ENCODE measurements around the gene SUCLG1. TPM values are rescaled to one million over a fixed set of nuclear protein-coding genes. Genes with fewer than 3 reads are reported as not detected.
A peak's percentile ranks its signal among the peaks of the same experiment; 100 is the strongest.
"Not testable (repeated sequence)": the region's sequence is repeated elsewhere in the genome, so short reads cannot be mapped to it uniquely, and the experiment has no call there.

Gene SUCLG1
- polyA plus RNA-seq, 4 donors: 224 to 777 (median 361) TPM

DNA sequence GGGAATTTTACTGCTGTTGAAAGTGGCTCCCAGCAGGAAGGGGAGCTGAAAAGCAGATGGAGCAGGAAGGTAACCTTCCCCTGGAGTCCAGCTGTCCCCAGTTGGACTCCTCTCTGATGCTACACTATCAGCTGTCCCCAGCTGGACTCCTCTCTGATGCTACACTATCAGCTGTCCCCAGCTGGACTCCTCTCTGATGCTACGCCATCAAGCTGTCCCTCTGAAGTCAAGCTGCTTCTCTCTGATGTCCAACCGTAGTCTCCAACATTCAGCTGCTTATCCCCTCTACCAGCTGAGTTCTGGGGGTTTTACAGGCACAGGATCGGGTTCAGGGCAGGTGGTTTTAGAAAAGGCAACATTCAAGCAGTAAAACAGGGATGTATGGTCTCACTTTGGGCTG lies 19.8 kb upstream of the SUCLG1 start:
- 82 to 89% (median 88%) methylated on average over 3 of the region's 3 CpGs for WGBS, 3 donors
- no peak for FAIRE-seq
- Histone ChIP-seq H3K27ac (ENCODE audit: low read depth in 1 of 3, low read length in 2 of 3) (no peak overlapping the region), H3K27me3 (ENCODE audit: control insufficient read depth in 3 of 3, insufficient read depth in 3 of 3, low read length in 3 of 3) (no peaks in the 10 kb centered on the region), H3K4me3 (ENCODE audit: low read depth in 1 of 3, low read length in 3 of 3) (no peak overlapping the region), H3K36me3 (ENCODE audit: control insufficient read depth in 3 of 3, insufficient read depth in 2 of 3, low read depth in 1 of 3, low read length in 3 of 3) (peaks cover 0 to 2% (median 0%) of the 10 kb centered on the region in 3 donors), H3K4me1 (ENCODE audit: control insufficient read depth in 3 of 3, insufficient read depth in 2 of 3, low read depth in 1 of 3, low read length in 2 of 3) (no peaks in the 10 kb centered on the region), H3K9me3 (ENCODE audit: control insufficient read depth in 2 of 2, insufficient read depth in 1 of 2, low read depth in 1 of 2, low read length in 1 of 2) (peaks cover 0 to 36% of the 10 kb centered on the region in 2 donors)
- DNase-seq: no peak

DNA sequence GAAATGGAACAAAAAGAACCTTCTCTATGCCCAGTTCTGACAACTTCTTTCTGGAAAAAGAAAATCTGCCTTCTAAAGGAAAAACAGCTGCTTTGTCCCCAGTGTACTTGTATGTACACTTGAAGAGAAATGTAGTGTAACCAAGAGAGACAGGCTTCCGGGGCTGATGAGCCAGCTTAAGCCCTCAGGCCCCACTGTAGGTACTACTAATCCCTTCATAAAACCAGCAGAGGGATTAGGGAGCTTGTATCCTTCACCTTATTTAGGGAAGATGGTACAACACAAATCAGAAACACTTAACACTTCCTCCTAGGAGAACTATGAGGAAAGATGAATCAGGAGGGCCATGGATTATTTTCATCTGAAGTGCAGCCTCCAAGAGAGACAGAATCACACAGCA lies 18.8 kb upstream of the SUCLG1 start:
- no peak overlapping the region for H3K27ac ChIP-seq (ENCODE audit: low read depth in 1 of 3, low read length in 2 of 3)
- H3K36me3 ChIP-seq (ENCODE audit: control insufficient read depth in 3 of 3, insufficient read depth in 2 of 3, low read depth in 1 of 3, low read length in 3 of 3): peaks cover 0 to 2% (median 0%) of the 10 kb centered on the region in 3 donors
- no peaks in the 10 kb centered on the region for H3K27me3 ChIP-seq (ENCODE audit: control insufficient read depth in 3 of 3, insufficient read depth in 3 of 3, low read length in 3 of 3)
- no peak for DNase-seq
- peaks cover 0 to 36% of the 10 kb centered on the region in 2 donors for H3K9me3 ChIP-seq (ENCODE audit: control insufficient read depth in 2 of 2, insufficient read depth in 1 of 2, low read depth in 1 of 2, low read length in 1 of 2)
- no peaks in the 10 kb centered on the region for H3K4me1 ChIP-seq (ENCODE audit: control insufficient read depth in 3 of 3, insufficient read depth in 2 of 3, low read depth in 1 of 3, low read length in 2 of 3)
- no peak for FAIRE-seq
- WGBS, 3 donors: 88 to 100% (median 90%) methylated on average over 1 of the region's 1 CpG
- no peak overlapping the region for H3K4me3 ChIP-seq (ENCODE audit: low read depth in 1 of 3, low read length in 3 of 3)

GRCh38 chr2:84474176-84474575 lies 15.1 kb upstream of the SUCLG1 start:
- no peaks in the 10 kb centered on the region for H3K4me1 ChIP-seq (ENCODE audit: control insufficient read depth in 3 of 3, insufficient read depth in 2 of 3, low read depth in 1 of 3, low read length in 2 of 3)
- peaks cover 0 to 2% (median 0%) of the 10 kb centered on the region in 3 donors for H3K36me3 ChIP-seq (ENCODE audit: control insufficient read depth in 3 of 3, insufficient read depth in 2 of 3, low read depth in 1 of 3, low read length in 3 of 3)
- H3K4me3 ChIP-seq (ENCODE audit: low read depth in 1 of 3, low read length in 3 of 3): no peak overlapping the region
- DNase-seq (no peak), FAIRE-seq (no peak)
- 81 to 82% (median 82%) methylated on average over 4 of the region's 4 CpGs for WGBS, 3 donors
- H3K27ac ChIP-seq (ENCODE audit: low read depth in 1 of 3, low read length in 2 of 3): no peak overlapping the region
- no peaks in the 10 kb centered on the region for H3K27me3 ChIP-seq (ENCODE audit: control insufficient read depth in 3 of 3, insufficient read depth in 3 of 3, low read length in 3 of 3)
- H3K9me3 ChIP-seq (ENCODE audit: control insufficient read depth in 2 of 2, insufficient read depth in 1 of 2, low read depth in 1 of 2, low read length in 1 of 2): peaks cover 0 to 62% of the 10 kb centered on the region in 2 donors

DNA sequence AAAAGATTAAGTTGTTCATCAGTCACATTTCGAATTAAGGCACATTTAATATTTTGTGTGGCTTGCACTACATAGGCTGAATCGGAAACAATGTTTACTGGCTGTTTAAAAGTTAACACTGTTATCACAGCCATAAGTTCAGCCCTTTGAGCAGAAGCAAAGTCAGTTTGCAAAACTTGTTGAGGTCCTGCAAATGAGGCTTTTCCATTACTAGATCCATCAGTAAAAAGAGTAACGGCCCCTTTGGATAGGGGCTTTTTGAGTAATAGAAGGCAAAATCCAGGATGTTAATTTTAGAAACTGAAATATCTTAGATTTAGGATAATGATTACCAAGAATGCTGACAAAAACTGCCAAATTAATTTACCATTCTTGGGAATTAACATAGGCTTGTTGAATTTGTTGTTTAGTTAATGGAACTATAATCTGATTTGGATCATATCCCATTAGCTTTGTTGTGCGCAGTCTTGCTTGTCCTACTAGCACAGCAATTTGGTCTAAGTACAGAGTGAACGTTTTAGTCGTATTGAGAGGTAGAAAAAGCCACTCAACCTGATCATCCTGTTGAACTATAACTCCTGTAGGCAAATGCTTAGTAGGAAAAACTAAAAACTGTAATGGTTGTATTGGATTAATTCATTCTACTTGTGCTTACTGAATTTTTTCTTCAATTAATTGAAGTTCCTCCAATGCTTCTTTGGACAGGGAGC lies 13.9 kb upstream of the SUCLG1 start:
- no peak overlapping the region for H3K27ac ChIP-seq (ENCODE audit: low read depth in 1 of 3, low read length in 2 of 3)
- no peaks in the 10 kb centered on the region for H3K27me3 ChIP-seq (ENCODE audit: control insufficient read depth in 3 of 3, insufficient read depth in 3 of 3, low read length in 3 of 3)
- 56 to 66% (median 63%) methylated on average over 6 of the region's 6 CpGs for WGBS, 3 donors
- DNase-seq (no peak), FAIRE-seq (no peak)
- no peaks in the 10 kb centered on the region for H3K4me1 ChIP-seq (ENCODE audit: control insufficient read depth in 3 of 3, insufficient read depth in 2 of 3, low read depth in 1 of 3, low read length in 2 of 3)
- H3K36me3 ChIP-seq (ENCODE audit: control insufficient read depth in 3 of 3, insufficient read depth in 2 of 3, low read depth in 1 of 3, low read length in 3 of 3): no peaks in the 10 kb centered on the region
- H3K9me3 ChIP-seq (ENCODE audit: control insufficient read depth in 2 of 2, insufficient read depth in 1 of 2, low read depth in 1 of 2, low read length in 1 of 2): peaks cover 0 to 56% of the 10 kb centered on the region in 2 donors
- H3K4me3 ChIP-seq (ENCODE audit: low read depth in 1 of 3, low read length in 3 of 3): no peak overlapping the region

- 38 to 50% (median 45%) methylated on average over 2 of the region's 2 CpGs for WGBS, 3 donors
- H3K27me3 ChIP-seq (ENCODE audit: control insufficient read depth in 3 of 3, insufficient read depth in 3 of 3, low read length in 3 of 3); H3K4me3 ChIP-seq (ENCODE audit: low read depth in 1 of 3, low read length in 3 of 3); FAIRE-seq; H3K27ac ChIP-seq (ENCODE audit: low read depth in 1 of 3, low read length in 2 of 3); H3K4me1 ChIP-seq (ENCODE audit: control insufficient read depth in 3 of 3, insufficient read depth in 2 of 3, low read depth in 1 of 3, low read length in 2 of 3); H3K36me3 ChIP-seq (ENCODE audit: control insufficient read depth in 3 of 3, insufficient read depth in 2 of 3, low read depth in 1 of 3, low read length in 3 of 3); DNase-seq: not testable (repeated sequence)
- peaks cover 0 to 54% of the 10 kb centered on the region in 2 donors for H3K9me3 ChIP-seq (ENCODE audit: control insufficient read depth in 2 of 2, insufficient read depth in 1 of 2, low read depth in 1 of 2, low read length in 1 of 2)
Observed at GRCh38 chr2:84472423-84472822, 13.3 kb upstream of the SUCLG1 start.

DNA sequence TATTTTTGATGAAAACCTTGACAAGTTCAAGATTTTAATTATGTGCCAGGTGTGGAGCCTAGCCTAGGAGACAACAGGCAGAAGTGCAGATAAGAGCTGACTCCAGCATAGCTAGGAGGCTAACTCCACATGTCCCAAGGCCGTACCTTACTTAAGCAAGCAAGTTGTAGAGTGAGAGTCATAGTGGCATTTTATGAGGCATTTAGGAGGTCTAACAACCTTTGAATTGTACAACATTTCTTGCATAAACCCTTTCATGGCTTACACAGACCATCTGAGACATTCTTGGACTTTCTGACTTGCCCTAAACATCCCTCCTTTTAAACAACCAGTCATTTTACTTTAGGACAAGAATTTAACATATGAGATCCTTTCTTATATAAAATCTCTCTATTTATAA lies 8.3 kb upstream of the SUCLG1 start:
- FAIRE-seq: no peak

DNA sequence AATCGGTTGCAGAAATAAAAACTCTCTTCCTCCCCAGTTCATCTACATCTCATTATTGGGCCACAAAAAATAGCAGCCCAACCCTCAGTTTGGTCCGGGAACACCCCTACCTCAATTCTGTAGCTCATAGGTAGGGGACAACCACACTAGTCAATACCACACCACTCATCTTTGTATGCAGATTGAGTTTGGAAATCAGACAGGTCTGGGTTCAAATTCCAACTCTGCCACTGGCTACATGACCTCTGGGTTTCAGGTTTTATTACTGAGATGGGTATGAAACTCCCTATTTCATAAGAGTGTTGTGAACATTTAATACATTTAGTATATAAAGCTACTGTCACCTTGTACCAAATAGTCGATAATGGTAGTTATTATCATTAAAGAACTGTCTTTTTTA lies 2.2 kb upstream of the SUCLG1 start:
- Histone ChIP-seq H3K9me3 (ENCODE audit: control insufficient read depth in 2 of 2, insufficient read depth in 1 of 2, low read depth in 1 of 2, low read length in 1 of 2) (no peaks in the 10 kb centered on the region), H3K36me3 (ENCODE audit: control insufficient read depth in 3 of 3, insufficient read depth in 2 of 3, low read depth in 1 of 3, low read length in 3 of 3) (no peaks in the 10 kb centered on the region), H3K27me3 (ENCODE audit: control insufficient read depth in 3 of 3, insufficient read depth in 3 of 3, low read length in 3 of 3) (no peaks in the 10 kb centered on the region), H3K4me3 (ENCODE audit: low read depth in 1 of 3, low read length in 3 of 3) (no peak overlapping the region), H3K4me1 (ENCODE audit: control insufficient read depth in 3 of 3, insufficient read depth in 2 of 3, low read depth in 1 of 3, low read length in 2 of 3) (peaks cover 3 to 34% (median 4%) of the 10 kb centered on the region in 3 donors), H3K27ac (ENCODE audit: low read depth in 1 of 3, low read length in 2 of 3) (peak overlapping the region in 1 of 3 donors; percentile 97)
- DNase-seq (peak; percentile 64 to 68), FAIRE-seq (no peak)
- 63 to 75% (median 75%) methylated on average over 3 of the region's 3 CpGs for WGBS, 3 donors

More for the DNA sequence above, 8.3 kb upstream of the SUCLG1 start:
- H3K4me3 ChIP-seq (ENCODE audit: low read depth in 1 of 3, low read length in 3 of 3): no peak overlapping the region
- H3K4me1 ChIP-seq (ENCODE audit: control insufficient read depth in 3 of 3, insufficient read depth in 2 of 3, low read depth in 1 of 3, low read length in 2 of 3): peaks cover 0 to 5% (median 0%) of the 10 kb centered on the region in 3 donors
- 97 to 100% (median 97%) methylated on average over 1 of the region's 1 CpG for WGBS, 3 donors
- no peak for DNase-seq
- H3K27ac ChIP-seq (ENCODE audit: low read depth in 1 of 3, low read length in 2 of 3): no peak overlapping the region
- H3K36me3 ChIP-seq (ENCODE audit: control insufficient read depth in 3 of 3, insufficient read depth in 2 of 3, low read depth in 1 of 3, low read length in 3 of 3): no peaks in the 10 kb centered on the region
- peaks cover 0 to 37% of the 10 kb centered on the region in 2 donors for H3K9me3 ChIP-seq (ENCODE audit: control insufficient read depth in 2 of 2, insufficient read depth in 1 of 2, low read depth in 1 of 2, low read length in 1 of 2)
- no peaks in the 10 kb centered on the region for H3K27me3 ChIP-seq (ENCODE audit: control insufficient read depth in 3 of 3, insufficient read depth in 3 of 3, low read length in 3 of 3)

DNA sequence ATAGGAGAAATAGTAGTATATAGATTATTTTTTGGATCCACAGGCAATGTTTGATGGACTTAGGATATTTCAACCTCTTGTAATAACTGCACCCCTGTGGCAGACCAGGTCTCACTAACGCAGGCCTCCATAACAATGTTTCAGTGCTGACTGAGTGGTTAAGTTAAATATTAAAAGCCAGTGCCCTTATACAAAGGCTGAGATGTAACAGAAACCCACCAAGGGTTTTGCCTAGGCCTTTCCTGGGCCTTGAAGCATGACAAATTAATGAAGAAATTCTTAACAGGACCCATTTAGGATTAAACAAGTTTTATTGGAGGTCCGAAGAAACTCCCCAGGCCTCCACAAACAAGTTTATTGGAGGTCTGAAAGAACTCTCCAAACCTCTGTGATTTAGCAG lies 1.6 kb upstream of the SUCLG1 start:
- no peak for FAIRE-seq
- Histone ChIP-seq H3K27ac (ENCODE audit: low read depth in 1 of 3, low read length in 2 of 3) (peak overlapping the region in 1 of 3 donors; percentile 97), H3K4me1 (ENCODE audit: control insufficient read depth in 3 of 3, insufficient read depth in 2 of 3, low read depth in 1 of 3, low read length in 2 of 3) (peaks cover 3 to 34% (median 4%) of the 10 kb centered on the region in 3 donors), H3K27me3 (ENCODE audit: control insufficient read depth in 3 of 3, insufficient read depth in 3 of 3, low read length in 3 of 3) (no peaks in the 10 kb centered on the region), H3K9me3 (ENCODE audit: control insufficient read depth in 2 of 2, insufficient read depth in 1 of 2, low read depth in 1 of 2, low read length in 1 of 2) (no peaks in the 10 kb centered on the region), H3K4me3 (ENCODE audit: low read depth in 1 of 3, low read length in 3 of 3) (no peak overlapping the region), H3K36me3 (ENCODE audit: control insufficient read depth in 3 of 3, insufficient read depth in 2 of 3, low read depth in 1 of 3, low read length in 3 of 3) (no peaks in the 10 kb centered on the region)
- DNase-seq: peak in 1 of 2 donors; percentile 25
- 36 to 62% (median 61%) methylated on average over 2 of the region's 2 CpGs for WGBS, 3 donors

All from small intestine (tissue), 7 donors.